ENCODE measurements around the gene CFDP1. TPM values are rescaled to one million over a fixed set of nuclear protein-coding genes. Genes with fewer than 3 reads are reported as not detected.

The CFDP1 gene
- total RNA-seq, 3 donors from 2014 or later = 71.9 to 101 (median 72.0) TPM

GRCh38 chr16:75322740-75323139 lies 110.6 kb downstream of the CFDP1 start:
- no peaks in the 10 kb centered on the region for H3K9me3 ChIP-seq
- ATAC-seq (peak; percentile 38), DNase-seq (no peak)
- H3K36me3 ChIP-seq (ENCODE audit: low read depth) = no peaks in the 10 kb centered on the region
- intact Hi-C loops (cut with DNase I, micrococcal nuclease) = no loop called here
- no peak overlapping the region for H3K4me3 ChIP-seq
- TF ChIP-seq, protein P1, sequence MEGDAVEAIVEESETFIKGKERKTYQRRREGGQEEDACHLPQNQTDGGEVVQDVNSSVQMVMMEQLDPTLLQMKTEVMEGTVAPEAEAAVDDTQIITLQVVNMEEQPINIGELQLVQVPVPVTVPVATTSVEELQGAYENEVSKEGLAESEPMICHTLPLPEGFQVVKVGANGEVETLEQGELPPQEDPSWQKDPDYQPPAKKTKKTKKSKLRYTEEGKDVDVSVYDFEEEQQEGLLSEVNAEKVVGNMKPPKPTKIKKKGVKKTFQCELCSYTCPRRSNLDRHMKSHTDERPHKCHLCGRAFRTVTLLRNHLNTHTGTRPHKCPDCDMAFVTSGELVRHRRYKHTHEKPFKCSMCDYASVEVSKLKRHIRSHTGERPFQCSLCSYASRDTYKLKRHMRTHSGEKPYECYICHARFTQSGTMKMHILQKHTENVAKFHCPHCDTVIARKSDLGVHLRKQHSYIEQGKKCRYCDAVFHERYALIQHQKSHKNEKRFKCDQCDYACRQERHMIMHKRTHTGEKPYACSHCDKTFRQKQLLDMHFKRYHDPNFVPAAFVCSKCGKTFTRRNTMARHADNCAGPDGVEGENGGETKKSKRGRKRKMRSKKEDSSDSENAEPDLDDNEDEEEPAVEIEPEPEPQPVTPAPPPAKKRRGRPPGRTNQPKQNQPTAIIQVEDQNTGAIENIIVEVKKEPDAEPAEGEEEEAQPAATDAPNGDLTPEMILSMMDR (IDR thresholded peaks at IDR 0.05) = no peak
- H3K4me1 ChIP-seq (ENCODE audit: low read depth) = peaks cover 5% of the 10 kb centered on the region

DNA sequence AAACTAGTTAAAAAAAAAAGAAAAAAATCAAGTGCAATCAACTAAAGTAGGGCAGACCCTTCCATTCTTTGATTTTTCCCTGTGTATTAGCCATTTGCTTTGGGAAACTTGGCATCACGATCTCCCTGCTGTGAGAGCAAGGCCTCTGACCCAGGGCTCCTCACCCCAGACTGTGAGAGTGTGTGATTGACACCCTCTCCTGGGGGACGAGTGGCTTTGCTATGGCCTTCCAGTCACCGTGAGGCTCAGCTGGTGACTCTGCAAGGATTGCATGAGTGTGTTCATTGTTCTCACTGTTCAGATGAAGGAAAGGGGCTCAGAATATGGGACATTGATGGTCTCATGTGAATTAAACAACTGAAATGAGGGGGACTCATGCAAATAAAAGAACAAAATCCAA lies 112.9 kb downstream of the CFDP1 start:
- ATAC-seq = no peak
- TF ChIP-seq, protein P1 (IDR thresholded peaks at IDR 0.05) = no peak
- DNase-seq = no peak
- Histone ChIP-seq H3K9me3 (no peaks in the 10 kb centered on the region), H3K4me1 (ENCODE audit: low read depth) (peaks cover 5% of the 10 kb centered on the region), H3K4me3 (no peak overlapping the region), H3K36me3 (ENCODE audit: low read depth) (no peaks in the 10 kb centered on the region)
- intact Hi-C loops (cut with DNase I, micrococcal nuclease) = no loop called here

DNA sequence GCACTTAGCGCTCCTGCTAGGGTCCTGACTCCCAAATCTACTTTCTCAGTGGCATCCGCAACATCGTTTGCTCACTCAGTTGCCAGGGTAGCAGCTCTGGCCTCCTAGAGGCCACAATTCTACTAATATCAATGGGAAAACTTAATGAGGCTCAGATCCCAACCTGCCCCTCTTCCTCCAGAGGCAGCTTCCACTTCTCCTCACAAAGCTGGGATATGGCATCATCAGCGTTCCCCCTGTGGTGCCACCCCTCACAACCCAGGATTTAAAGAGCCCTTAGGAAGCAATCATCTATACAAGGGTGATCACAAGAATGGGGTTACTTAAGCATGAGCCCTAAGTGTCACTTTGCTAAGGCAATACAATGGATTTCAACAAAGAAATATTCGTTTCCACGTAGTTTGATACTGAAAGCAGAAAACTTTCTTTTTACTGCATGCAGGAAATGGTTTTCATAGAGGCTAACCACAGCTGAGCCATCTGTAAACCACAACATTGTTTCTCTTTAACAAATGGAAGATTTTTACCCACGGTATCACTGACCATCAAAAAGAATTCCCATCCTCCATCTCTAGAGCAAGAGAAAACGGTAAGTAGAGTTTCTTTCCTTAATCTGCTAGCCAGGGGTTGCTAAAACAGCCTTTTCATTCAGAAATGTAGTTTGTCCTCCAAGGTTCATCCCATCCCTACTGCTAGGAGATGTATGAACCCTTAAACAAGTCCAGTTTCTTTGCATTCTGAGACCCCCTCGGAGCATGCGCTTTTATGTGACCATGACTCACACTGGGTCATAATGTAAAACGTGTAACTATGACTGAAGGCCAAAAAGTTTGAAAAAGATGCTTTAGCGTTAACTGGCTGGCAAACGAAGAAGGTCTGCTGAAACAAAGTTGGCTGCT lies 113.5 kb downstream of the CFDP1 start:
- ATAC-seq (no peak), DNase-seq (no peak)
- Histone ChIP-seq H3K36me3 (ENCODE audit: low read depth) (no peaks in the 10 kb centered on the region), H3K9me3 (no peaks in the 10 kb centered on the region), H3K4me3 (no peak overlapping the region), H3K4me1 (ENCODE audit: low read depth) (peaks cover 5% of the 10 kb centered on the region)
- TF ChIP-seq, protein P1 (IDR thresholded peaks at IDR 0.05) = no peak
- intact Hi-C loops (cut with DNase I, micrococcal nuclease) = no loop called here

DNA sequence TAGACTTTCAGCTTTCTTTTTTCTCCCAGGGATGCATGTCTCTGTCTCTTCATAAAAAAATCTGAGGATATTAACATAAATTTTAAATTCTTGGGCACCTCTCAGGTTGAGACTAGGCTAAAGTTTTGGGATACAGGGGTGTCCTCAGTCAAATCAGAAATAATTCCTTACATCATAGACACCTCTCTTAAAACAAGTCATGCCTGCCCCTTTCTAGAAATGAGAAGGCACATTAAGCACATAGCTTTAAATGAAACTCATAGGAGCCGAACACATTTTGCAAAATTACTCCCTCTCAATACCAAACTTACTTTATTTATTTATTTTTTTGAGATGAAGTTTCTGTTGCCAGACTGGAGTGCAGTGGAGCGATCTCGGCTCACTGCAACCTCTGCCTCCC lies 114.6 kb downstream of the CFDP1 start:
- intact Hi-C loops (cut with DNase I, micrococcal nuclease) = no loop called here
- Histone ChIP-seq H3K4me1 (ENCODE audit: low read depth) (peaks cover 5% of the 10 kb centered on the region), H3K4me3 (no peak overlapping the region), H3K9me3 (no peaks in the 10 kb centered on the region), H3K36me3 (ENCODE audit: low read depth) (no peaks in the 10 kb centered on the region)
- TF ChIP-seq, protein P1 (IDR thresholded peaks at IDR 0.05) = no peak
- no peak for DNase-seq
- ATAC-seq = no peak

- no peaks in the 10 kb centered on the region for H3K36me3 ChIP-seq (ENCODE audit: low read depth)
- peaks cover 5% of the 10 kb centered on the region for H3K4me1 ChIP-seq (ENCODE audit: low read depth)
- TF ChIP-seq, protein P1 (IDR thresholded peaks at IDR 0.05) = no peak
- intact Hi-C loops (cut with DNase I, micrococcal nuclease) = no loop called here
- DNase-seq = no peak
- H3K4me3 ChIP-seq = no peak overlapping the region
- no peak for ATAC-seq
- H3K9me3 ChIP-seq = no peaks in the 10 kb centered on the region
Observed at GRCh38 chr16:75317532-75317931, 115.8 kb downstream of the CFDP1 start.
